Stimulated activated CD8-positive, alpha-beta memory T cell treated with anti-CD3 and anti-CD28 coated beads, Interleukin-2, amount 100 ng/mL, for 48 hours (primary cell): ENCODE results near the gene MGLL.
A peak's percentile ranks its signal among the peaks of the same experiment; 100 is the strongest.
"Not testable (repeated sequence)": the region's sequence is repeated elsewhere in the genome, so short reads cannot be mapped to it uniquely, and the experiment has no call there.

ENCODE experiments used
- DNase-seq, 2 donors: peaks; one replicate each; pipeline ENCODE4 v3.0.0-alpha.2; 2020; ENCODE audit warnings: low read depth in 2 of 2

The MGLL gene

GRCh38 chr3:127709320-127710060 lies 112.8 kb downstream of the MGLL start:
- no peak for DNase-seq

DNA sequence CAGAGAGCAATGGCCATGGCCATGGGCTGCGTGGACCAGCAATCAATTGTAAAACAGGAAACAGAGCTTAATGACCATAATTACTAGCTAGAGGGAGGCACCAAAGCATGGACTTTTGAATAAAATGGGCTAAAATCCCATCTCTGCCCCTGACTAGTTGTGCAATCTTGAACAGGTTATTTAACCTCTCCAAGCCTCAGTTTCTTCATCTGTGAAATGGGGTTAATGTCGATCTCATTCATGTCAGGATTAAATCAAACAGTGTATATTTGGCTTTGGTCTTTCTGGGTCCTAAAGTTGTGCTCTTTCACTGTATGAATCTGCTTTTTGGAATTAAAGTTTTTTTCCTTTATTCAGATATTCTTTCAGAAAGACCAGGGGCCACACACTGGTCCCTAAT lies 113.5 kb downstream of the MGLL start:
- DNase-seq, result no peak

DNA sequence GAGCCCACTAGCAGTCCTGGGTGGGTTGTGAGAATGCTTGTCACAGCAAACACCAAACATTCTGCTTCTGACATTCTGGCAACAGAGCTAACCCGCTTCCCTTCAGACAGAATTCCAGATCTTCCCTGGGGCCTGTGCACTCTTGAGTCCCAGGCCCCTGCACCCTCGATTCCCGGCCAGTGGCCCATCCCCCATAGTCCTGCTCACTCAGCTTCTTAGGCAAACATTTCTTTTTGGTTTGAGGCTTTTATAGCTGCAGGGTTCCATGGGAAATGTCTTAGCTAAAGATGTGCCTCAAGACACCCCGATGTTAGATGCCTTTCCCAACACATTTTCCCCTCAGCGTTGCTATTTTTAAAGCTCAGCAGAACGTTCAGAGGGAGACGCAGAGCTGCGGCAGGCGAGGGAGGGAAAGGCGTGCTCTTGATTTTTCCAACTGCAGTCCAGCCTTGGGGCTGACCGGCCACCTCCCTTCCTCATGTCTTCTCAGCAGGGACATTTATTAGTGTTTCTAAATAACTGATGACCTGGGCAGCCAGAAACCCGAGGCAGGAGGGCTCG lies 114.4 kb downstream of the MGLL start:
- DNase-seq, result no peak

DNA sequence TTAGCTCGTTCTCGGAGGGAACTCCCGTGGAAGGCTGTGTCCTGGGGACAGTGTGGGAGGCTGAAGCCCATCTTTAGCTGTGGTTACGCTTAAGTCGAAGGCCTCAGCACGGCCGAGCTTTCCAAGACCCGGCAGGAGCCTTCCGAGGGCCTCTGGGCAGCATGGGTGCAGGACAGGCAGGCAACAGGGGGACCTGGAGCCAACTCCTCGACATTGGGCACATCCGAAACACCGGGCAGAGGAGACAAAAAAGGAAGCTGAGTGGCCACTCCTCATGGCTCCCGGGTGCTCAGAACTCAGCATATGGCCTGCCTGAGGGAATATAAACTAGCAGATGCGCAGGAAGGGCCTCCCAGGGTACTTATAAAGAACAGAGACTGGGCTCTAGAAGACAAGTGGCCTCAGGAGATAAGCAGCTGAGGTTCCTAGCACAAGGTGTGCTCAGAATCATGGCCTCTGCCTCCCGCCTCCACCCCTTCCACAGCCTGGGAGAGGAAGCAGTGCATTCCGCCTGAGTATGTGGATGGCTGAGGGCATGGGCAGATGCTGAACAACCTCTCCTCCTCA lies 115.4 kb downstream of the MGLL start:
- no peak for DNase-seq

GRCh38 chr3:127706312-127706711 lies 116.0 kb downstream of the MGLL start:
- DNase-seq, result no peak

- not testable (repeated sequence) for DNase-seq
These were observed 117.5 kb downstream of the MGLL start for GRCh38 chr3:127704840-127705239.

GRCh38 chr3:127702151-127702578 lies 120.2 kb downstream of the MGLL start:
- no peak for DNase-seq

GRCh38 chr3:127701280-127701911 lies 120.9 kb downstream of the MGLL start:
- no peak for DNase-seq

- no peak for DNase-seq
These were observed 121.9 kb downstream of the MGLL start for GRCh38 chr3:127700406-127700805.

- no peak for DNase-seq
These were observed 122.7 kb downstream of the MGLL start for GRCh38 chr3:127699416-127700300.

- DNase-seq, result no peak
These were observed 123.5 kb downstream of the MGLL start for GRCh38 chr3:127698691-127699415.

GRCh38 chr3:127698286-127698685 lies 124.0 kb downstream of the MGLL start:
- DNase-seq, result no peak

DNA sequence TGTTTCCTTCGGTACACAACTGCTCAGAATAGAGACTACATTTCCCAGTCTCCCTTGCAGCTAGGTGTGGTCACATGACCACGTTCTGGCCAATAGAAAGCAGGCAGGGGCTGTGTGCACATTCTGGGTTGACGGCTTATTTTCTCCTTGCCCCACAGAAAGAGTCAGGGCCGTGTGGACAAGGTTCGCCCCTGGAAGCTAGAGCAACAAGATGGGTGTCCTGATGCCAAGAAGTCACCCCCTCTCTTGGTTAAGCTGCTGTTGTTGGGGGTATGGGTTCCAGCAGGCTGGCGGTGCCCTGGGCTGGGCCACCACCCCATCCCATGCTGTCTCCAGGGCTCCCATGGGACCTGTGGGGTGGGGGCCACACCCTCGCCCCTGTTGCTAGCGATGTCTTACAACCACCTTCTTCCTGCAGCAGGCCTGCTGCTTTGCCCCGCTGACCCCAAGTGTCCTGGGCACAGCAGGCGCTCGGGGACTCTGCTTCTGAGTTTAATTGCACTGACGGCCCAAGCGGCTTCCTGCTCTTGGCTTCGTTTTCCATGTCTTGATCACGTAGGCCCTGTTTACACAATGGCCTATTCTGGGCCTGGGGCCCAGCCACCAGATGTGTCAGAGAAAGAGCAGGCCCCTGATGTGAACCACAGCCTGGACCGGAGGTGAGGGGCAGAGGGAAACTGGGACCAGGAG lies 124.6 kb downstream of the MGLL start:
- DNase-seq, result peak in 1 of 2 donors; percentile 32

DNA sequence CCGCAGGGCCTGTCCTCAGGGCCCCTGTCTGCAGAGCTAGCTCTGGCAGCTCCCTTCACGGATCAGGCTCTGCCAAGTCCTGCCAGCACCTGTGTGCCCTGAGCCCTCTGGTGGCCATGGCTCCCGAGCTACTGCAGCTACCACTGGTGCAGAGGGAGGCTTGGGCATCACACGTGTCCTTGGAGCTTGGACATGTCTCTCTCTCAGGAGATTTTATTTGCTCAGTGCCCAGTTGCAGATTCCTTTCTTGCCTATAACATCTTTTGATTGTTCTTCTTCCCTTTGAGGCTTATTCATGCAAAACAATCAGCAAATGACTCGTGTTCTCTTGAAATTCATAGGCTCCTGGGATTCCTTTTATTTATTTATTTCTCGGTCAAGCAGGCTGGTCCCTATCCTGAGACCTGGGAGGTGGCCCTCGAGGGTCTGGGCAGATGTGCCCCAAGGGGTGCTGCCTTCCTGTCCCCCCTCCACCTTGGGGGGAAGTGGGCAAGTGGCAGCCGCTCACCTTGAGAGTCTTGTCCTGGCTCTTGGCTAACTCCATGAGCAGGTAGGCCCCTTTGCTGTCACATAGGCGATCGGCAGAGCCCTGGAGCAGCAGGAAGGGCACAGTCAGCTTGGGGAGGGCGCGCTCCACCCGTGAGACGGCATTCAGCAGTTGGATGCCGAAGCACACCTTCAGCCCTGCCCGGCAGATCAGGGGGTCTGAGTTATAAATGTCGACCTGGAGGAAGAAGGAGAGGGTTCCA lies 127.7 kb downstream of the MGLL start:
- DNase-seq, result no peak

GRCh38 chr3:127693336-127693843 lies 128.9 kb downstream of the MGLL start:
- no peak for DNase-seq

- no peak for DNase-seq
These were observed 129.6 kb downstream of the MGLL start for GRCh38 chr3:127692501-127693335.

DNA sequence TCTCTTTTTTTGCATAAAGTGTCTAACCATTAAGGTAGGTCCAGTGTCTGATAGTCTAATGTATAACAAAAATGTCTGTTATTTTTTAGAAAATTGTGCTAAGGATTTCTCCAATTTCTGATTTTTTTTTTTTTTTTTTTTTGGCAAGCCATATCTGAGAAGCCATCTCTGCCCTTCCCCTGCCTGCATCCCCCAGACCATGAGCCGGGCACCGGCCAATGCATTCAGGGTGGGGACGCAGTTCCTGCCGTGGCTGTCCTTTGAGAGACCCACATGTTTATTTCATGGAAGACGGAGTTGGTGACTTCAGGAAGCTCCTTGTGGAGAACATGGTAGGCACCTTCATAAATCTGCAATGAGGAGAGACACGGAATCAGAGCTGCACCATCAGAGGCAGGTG lies 130.3 kb downstream of the MGLL start:
- DNase-seq, result no peak

GRCh38 chr3:127691489-127691888 lies 130.8 kb downstream of the MGLL start:
- DNase-seq, result no peak
